Stimulated activated CD4-positive, alpha-beta T cell treated with anti-CD3 and anti-CD28 coated beads, Interleukin-1b, Interleukin-23, amount 100 ng/mL, for 48 hours (primary cell): ENCODE results near the gene RAPSN.

ENCODE experiments used
- DNase-seq: peaks from one replicate; pipeline ENCODE4 v3.0.0-alpha.2; 2020

Gene RAPSN

GRCh38 chr11:47464483-47464882 lies 15.5 kb upstream of the RAPSN start:
- no peak for DNase-seq

- no peak for DNase-seq
Observed at GRCh38 chr11:47461876-47462275, 12.9 kb upstream of the RAPSN start.

- DNase-seq = no peak
Observed at GRCh38 chr11:47460571-47461235, 11.8 kb upstream of the RAPSN start.

- peak; percentile 66 for DNase-seq
Observed at GRCh38 chr11:47454258-47454671, 5.3 kb upstream of the RAPSN start.

GRCh38 chr11:47453365-47453764 lies 4.4 kb upstream of the RAPSN start:
- no peak for DNase-seq

- no peak for DNase-seq
Observed at GRCh38 chr11:47451990-47452389, 3.1 kb upstream of the RAPSN start.

- DNase-seq = no peak
Observed at GRCh38 chr11:47451436-47451835, 2.5 kb upstream of the RAPSN start.

- DNase-seq = no peak
Observed at GRCh38 chr11:47449541-47449940, 605 bp upstream of the RAPSN start.

GRCh38 chr11:47447906-47448305 lies 1.0 kb downstream of the RAPSN start:
- DNase-seq = no peak

GRCh38 chr11:47446833-47447232 lies 2.1 kb downstream of the RAPSN start:
- DNase-seq = no peak

GRCh38 chr11:47445840-47446239 lies 3.1 kb downstream of the RAPSN start:
- DNase-seq = no peak

GRCh38 chr11:47443817-47444216 lies 5.1 kb downstream of the RAPSN start:
- DNase-seq = no peak

GRCh38 chr11:47443028-47443700 lies 5.8 kb downstream of the RAPSN start:
- no peak for DNase-seq

GRCh38 chr11:47442514-47442913 lies 6.4 kb downstream of the RAPSN start:
- no peak for DNase-seq

- no peak for DNase-seq
Observed at GRCh38 chr11:47441421-47441820, 7.5 kb downstream of the RAPSN start.

- DNase-seq = no peak
Observed at GRCh38 chr11:47440054-47440476, 8.9 kb downstream of the RAPSN start.

- DNase-seq = no peak
Observed at GRCh38 chr11:47438721-47439120, 10.2 kb downstream of the RAPSN start.

GRCh38 chr11:47437746-47438418 lies 11.1 kb downstream of the RAPSN start:
- DNase-seq = no peak

GRCh38 chr11:47437218-47437745 lies 11.7 kb downstream of the RAPSN start:
- no peak for DNase-seq

- no peak for DNase-seq
Observed at GRCh38 chr11:47436726-47437125, 12.2 kb downstream of the RAPSN start.

GRCh38 chr11:47435687-47436086 lies 13.2 kb downstream of the RAPSN start:
- DNase-seq = no peak

GRCh38 chr11:47434011-47434786 lies 14.7 kb downstream of the RAPSN start:
- no peak for DNase-seq

- DNase-seq = no peak
Observed at GRCh38 chr11:47433157-47433556, 15.8 kb downstream of the RAPSN start.
